ENCODE data around the gene AMER2. TPM values are rescaled to one million over a fixed set of nuclear protein-coding genes. Genes with fewer than 3 reads are reported as not detected.
A peak's percentile ranks its signal among the peaks of the same experiment; 100 is the strongest.

AMER2 gene, protein sequence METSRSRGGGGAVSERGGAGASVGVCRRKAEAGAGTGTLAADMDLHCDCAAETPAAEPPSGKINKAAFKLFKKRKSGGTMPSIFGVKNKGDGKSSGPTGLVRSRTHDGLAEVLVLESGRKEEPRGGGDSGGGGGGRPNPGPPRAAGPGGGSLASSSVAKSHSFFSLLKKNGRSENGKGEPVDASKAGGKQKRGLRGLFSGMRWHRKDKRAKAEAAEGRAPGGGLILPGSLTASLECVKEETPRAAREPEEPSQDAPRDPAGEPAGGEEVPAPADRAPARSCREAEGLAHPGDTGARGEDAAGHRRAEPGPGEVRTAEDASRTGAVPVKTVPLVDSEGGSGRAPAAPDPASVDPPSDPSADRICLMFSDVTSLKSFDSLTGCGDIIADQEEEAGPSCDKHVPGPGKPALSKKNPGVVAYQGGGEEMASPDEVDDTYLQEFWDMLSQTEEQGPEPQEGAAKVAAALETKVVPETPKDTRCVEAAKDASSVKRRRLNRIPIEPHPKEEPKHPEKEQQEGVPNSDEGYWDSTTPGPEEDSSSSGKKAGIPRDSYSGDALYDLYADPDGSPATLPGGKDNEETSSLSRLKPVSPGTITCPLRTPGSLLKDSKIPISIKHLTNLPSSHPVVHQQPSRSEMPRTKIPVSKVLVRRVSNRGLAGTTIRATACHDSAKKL
- total RNA-seq = under 1 TPM; 0.18 to 0.34 TPM

DNA sequence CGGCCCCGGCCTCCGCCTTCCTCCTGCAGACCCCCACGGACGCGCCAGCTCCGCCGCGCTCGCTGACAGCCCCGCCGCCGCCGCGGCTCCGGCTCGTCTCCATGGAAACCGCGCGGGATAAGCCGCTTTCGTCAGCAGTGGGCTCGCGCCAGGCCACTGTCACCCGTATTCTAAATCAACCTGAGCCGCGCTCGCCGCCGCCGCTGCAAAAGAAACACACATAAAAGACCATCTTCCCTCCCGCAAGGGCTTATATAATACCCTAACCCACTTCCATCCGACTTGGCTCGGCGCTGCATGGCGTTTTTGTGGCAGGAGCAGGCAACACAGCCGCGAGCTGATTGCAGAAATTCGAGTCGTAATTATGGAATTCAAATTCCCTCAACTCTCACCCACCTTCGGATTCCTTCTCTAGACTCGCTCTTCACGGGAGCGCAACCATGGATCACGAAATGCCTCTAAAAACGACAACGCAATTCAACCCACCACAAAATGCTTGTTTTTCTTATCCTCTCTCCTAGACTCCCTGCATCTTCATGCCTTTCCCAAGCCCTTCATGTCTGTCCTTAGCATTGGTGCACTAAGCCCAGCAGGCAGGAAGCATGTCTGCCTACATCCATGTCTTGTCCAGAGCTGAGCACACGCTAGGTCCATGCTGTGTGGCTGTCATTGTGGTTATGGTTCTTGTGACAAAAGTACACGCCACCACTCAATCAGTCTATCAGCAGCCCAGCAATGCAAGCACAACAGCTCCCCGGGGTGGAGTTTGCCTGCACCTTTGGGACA, at the start of gene AMER2:
AMER2 (minus strand) TSS at position 772 of the 786 bp plus-strand sequence; CDS start at position 103, 669 bp downstream.
- no peak for DNase-seq (ENCODE audit: low spot score)
- H3K9me3 ChIP-seq = no peaks in the 10 kb centered on the region
- H3K27ac ChIP-seq = no peak within 1 kb of the TSS
- intact Hi-C loops (cut with DNase I) = no loop called here
- TF ChIP-seq, protein P1, sequence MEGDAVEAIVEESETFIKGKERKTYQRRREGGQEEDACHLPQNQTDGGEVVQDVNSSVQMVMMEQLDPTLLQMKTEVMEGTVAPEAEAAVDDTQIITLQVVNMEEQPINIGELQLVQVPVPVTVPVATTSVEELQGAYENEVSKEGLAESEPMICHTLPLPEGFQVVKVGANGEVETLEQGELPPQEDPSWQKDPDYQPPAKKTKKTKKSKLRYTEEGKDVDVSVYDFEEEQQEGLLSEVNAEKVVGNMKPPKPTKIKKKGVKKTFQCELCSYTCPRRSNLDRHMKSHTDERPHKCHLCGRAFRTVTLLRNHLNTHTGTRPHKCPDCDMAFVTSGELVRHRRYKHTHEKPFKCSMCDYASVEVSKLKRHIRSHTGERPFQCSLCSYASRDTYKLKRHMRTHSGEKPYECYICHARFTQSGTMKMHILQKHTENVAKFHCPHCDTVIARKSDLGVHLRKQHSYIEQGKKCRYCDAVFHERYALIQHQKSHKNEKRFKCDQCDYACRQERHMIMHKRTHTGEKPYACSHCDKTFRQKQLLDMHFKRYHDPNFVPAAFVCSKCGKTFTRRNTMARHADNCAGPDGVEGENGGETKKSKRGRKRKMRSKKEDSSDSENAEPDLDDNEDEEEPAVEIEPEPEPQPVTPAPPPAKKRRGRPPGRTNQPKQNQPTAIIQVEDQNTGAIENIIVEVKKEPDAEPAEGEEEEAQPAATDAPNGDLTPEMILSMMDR (IDR thresholded peaks at IDR 0.05) = no peak
- no peak for TF ChIP-seq POLR2A (IDR thresholded peaks at IDR 0.05)
- no peak for TF ChIP-seq POLR2AphosphoS5 (IDR thresholded peaks at IDR 0.05)
- H3K36me3 ChIP-seq = no peaks in the 10 kb centered on the region
- 2% methylated on average over 50 of the region's 50 CpGs for WGBS
- H3K4me3 ChIP-seq = peak within 1 kb of the TSS; percentile 21 to 34
- no peaks in the 10 kb centered on the region for H3K4me1 ChIP-seq (replicated peaks)
- H3K27me3 ChIP-seq (replicated peaks; ENCODE audit: insufficient read depth) = peaks cover 11% of the 10 kb centered on the region

DNA sequence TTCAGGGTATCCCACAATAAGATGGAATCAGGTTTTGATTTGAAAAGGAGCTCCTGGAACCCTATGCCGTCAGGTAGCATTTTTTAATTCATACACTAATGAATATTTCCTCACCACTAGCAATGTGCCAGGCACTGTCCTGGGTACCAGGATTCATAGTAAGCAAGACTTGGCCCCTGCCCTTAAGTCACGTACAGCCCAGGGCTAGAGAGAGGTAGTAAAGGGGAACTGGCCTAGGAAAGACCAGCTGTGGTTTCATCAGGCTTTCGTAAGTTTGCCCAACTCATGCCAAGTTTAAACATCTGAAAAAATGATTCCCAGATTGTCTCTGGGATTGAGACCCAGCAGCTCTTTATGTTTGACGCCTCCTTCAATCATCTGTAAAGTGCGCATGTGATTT, 45.9 kb upstream of the AMER2 start:
- H3K9me3 ChIP-seq = no peaks in the 10 kb centered on the region
- WGBS = 82% methylated on average over 5 of the region's 5 CpGs

DNA sequence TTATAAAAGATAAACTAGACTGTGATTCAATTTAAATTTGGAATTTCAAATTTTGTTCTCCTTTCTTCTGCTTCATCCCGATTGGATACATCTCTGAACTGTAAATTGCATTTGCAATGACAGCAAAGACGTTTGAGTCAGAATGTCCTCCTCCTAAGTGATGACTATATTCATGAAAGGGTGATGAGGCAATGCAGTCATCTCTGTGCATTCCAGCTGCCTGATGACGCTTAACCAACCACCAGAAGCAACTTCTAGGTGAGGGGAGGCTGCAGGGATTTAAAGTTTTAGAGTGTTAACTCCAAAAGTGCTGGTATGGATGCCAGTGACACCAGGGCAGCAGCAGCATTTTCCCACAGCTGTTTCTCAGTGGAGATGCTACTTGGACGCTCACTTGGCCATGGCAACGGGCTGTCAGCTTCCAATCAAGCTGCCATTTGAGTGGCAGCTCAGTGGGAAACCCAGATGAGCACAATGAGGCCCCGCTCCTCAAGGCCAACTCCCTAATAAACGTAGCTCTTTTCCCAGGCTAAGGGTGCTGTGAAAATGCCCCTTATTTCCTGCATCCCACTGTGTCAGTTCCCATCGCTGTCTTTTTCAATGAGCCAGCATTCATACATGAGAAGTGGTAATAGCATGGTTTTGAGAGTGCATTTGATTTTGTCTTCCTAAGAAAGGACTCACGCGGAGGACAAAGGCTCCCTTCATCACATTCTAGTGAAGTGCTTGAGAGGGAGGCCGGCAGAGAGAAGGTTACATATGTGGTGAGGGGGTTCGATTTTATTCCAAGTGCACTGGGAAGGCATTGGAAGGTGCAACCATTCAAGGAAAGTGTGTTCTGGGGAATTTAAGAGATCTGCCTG, 45.2 kb upstream of the AMER2 start:
- intact Hi-C loops (cut with DNase I) = no loop called here
- TF ChIP-seq, protein P1 (IDR thresholded peaks at IDR 0.05) = no peak
- TF ChIP-seq POLR2AphosphoS5 (IDR thresholded peaks at IDR 0.05) (no peak), POLR2A (IDR thresholded peaks at IDR 0.05) (no peak)
- Histone ChIP-seq H3K27me3 (replicated peaks; ENCODE audit: insufficient read depth) (no peaks in the 10 kb centered on the region), H3K36me3 (no peaks in the 10 kb centered on the region), H3K27ac (no peak overlapping the region), H3K4me3 (no peak overlapping the region), H3K9me3 (no peaks in the 10 kb centered on the region), H3K4me1 (replicated peaks) (no peaks in the 10 kb centered on the region)
- 66% methylated on average over 12 of the region's 12 CpGs for WGBS
- DNase-seq (ENCODE audit: low spot score) = no peak

More for the DNA sequence above, 45.9 kb upstream of the AMER2 start:
- Histone ChIP-seq H3K4me1 (replicated peaks) (no peaks in the 10 kb centered on the region), H3K27me3 (replicated peaks; ENCODE audit: insufficient read depth) (no peaks in the 10 kb centered on the region), H3K36me3 (no peaks in the 10 kb centered on the region), H3K27ac (no peak overlapping the region), H3K4me3 (no peak overlapping the region)
- intact Hi-C loops (cut with DNase I) = no loop called here
- TF ChIP-seq POLR2A (IDR thresholded peaks at IDR 0.05) = no peak
- no peak for TF ChIP-seq POLR2AphosphoS5 (IDR thresholded peaks at IDR 0.05)
- TF ChIP-seq, protein P1 (IDR thresholded peaks at IDR 0.05) = no peak
- DNase-seq (ENCODE audit: low spot score) = no peak

DNA sequence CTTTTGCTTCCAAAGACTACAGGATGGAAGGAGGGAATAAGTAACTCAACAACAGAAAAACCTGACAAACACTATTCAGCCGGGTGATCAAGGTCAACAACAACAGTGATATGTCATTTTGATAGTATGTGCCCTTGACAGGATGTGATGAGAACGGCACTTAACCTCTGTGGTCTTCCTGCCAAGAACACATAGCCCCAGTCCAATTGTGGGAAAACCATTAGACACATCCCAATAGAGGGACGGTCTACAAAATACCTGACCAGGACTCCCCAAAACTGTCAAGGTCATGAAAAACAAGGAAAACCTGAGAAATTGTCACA, 43.1 kb upstream of the AMER2 start:
- WGBS = 55% methylated on average over 3 of the region's 3 CpGs
- peak overlapping the region in 1 of 2 donors; percentile 8 for H3K27ac ChIP-seq
- no peak for DNase-seq (ENCODE audit: low spot score)
- H3K27me3 ChIP-seq (replicated peaks; ENCODE audit: insufficient read depth) = no peaks in the 10 kb centered on the region
- intact Hi-C loops (cut with DNase I) = no loop called here
- H3K4me3 ChIP-seq = no peak overlapping the region
- no peaks in the 10 kb centered on the region for H3K9me3 ChIP-seq
- no peaks in the 10 kb centered on the region for H3K36me3 ChIP-seq
- TF ChIP-seq, protein P1 (IDR thresholded peaks at IDR 0.05) = no peak
- no peak for TF ChIP-seq POLR2AphosphoS5 (IDR thresholded peaks at IDR 0.05)
- TF ChIP-seq POLR2A (IDR thresholded peaks at IDR 0.05) = no peak
- no peaks in the 10 kb centered on the region for H3K4me1 ChIP-seq (replicated peaks)
